GOT3 (cell line): ENCODE data around the gene KDM2B.
"Not testable (repeated sequence)": the region's sequence is repeated elsewhere in the genome, so short reads cannot be mapped to it uniquely, and the experiment has no call there.

ENCODE experiments used
- DNase-seq: peaks from one replicate; lab custom pipeline; 2025; ENCODE audit warnings: mixed read lengths; lab: John Stamatoyannopoulos, UW

Gene KDM2B

GRCh38 chr12:121503395-121503794 lies 77.4 kb downstream of the KDM2B start:
- no peak for DNase-seq

DNA sequence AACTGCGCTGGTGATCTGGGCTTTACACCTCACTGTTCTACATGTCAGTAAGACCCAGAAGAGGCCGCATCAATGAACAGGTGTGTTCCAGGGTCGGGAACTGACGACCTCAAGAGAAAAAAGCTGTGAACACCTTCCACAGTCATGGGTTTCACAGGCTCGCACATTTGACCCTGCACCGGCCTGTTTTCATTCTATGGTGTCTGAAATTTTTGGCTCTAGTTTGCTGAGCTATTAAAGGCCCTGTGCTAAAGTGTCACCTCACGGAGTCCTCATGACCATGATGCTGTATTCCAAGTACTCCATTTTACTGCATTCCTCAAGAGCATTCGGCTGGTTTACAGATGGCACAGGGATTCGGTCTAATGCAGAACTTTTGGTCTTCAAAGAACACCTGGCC lies 78.9 kb downstream of the KDM2B start:
- no peak for DNase-seq

GRCh38 chr12:121499929-121500793 lies 80.7 kb downstream of the KDM2B start:
- peak; percentile 9 for DNase-seq

GRCh38 chr12:121495746-121496145 lies 85.1 kb downstream of the KDM2B start:
- DNase-seq = no peak

- DNase-seq = no peak
These were observed 86.6 kb downstream of the KDM2B start for GRCh38 chr12:121494093-121494787.

DNA sequence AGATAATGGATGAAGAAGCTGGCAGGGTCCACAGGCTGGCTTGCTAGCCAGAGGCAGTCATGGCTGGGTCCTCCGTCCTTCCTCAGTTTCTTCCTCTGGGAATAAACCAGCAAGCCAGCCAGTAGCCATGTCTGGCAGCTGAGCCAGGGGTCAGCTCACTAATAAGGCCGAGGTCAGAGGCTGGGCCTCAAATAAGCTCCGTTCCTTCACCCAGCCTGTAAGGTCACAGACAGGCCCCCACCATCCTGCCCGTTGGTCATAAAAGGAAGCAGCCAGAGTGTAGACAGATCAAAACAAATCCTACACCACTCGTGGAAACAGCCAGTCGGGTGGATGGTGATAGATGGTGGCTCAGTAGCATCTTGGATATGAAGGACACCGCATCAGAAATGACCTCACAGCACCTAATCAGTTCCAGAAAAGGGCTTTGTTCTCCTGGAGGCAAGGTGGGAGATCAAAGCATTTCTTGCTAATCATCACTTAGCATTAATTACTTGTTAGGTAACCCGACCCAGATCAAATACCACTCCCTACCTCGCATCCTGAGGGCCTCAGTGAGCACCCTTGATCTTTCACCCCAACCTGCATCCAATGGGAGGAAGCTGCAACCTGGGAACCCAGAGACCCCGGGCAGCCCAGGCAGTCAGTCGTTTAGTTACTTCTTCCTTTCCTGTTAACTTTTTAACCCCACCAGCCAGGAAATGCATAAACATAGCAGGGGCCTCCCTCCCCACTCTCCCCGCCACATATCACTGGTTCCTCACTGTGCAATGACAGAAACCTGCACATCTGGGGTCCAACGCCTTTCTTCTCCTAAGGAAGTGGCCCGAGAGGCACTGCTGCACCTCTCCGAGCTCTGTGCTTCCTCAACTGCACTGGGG lies 90.2 kb downstream of the KDM2B start:
- no peak for DNase-seq

DNA sequence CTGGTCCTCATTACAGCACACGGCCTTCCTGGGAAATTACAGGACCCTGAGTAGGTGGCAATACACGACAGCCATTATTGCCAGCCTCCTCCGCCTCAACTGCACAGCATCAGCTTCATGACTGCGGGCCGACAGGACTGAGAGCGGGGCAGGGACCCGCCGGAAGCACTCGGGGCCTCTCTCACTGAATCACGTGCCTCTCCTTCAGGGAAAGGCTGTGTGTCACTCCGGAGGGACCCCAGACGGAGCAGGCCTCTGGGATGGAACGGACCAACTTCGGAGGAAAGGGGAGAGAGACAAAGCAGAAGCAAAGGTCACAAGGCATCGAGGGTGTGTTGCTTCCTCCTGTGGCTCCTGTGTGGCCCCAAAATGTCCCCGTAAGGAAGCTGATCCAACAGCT lies 90.9 kb downstream of the KDM2B start:
- DNase-seq = no peak

DNA sequence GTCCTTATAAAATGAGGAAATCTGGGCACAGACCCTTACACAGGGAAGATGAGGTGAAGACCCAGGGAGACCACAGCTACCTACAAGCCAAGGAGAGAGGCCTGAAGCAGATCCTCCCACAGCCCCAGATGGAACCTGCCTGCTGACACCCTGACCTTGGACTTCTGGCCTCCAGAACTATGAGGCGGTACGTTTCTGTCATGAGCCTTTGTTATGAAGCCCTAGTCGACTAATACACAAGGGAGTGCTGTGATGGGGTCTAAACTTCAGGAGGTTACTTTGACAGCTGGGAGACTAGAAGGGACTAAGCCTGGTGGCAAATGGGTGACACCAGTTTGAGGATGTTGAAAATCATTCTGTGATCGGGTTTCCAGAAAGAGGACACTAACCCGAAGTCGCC lies 95.9 kb downstream of the KDM2B start:
- no peak for DNase-seq

DNA sequence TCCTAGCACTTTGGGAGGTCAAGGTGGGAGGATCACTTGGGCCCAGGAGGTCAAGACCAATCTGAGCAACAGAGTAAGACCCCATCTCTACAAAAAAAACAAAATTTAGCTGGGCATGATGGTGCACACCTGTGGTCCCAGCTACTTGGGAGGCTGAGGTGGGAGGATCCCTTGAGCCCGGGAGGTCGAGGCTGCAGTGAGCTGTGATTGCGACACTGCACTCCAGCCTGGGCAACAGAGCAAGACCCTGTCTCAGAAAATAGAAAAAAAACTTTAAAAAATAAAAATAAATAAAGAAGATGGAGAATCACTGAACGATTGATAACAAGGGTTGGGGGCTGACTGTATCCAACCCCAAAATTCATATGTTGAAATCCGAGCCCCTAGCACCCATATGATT lies 96.3 kb downstream of the KDM2B start:
- DNase-seq = not testable (repeated sequence)

- no peak for DNase-seq
These were observed 96.9 kb downstream of the KDM2B start for GRCh38 chr12:121483949-121484348.

- DNase-seq = no peak
These were observed 104.3 kb downstream of the KDM2B start for GRCh38 chr12:121476477-121476876.

- no peak for DNase-seq
These were observed 105.5 kb downstream of the KDM2B start for GRCh38 chr12:121475279-121475678.

- DNase-seq = no peak
These were observed 108.5 kb downstream of the KDM2B start for GRCh38 chr12:121472150-121472905.

GRCh38 chr12:121470751-121471150 lies 110.1 kb downstream of the KDM2B start:
- no peak for DNase-seq

GRCh38 chr12:121468499-121468801 lies 112.4 kb downstream of the KDM2B start:
- no peak for DNase-seq

DNA sequence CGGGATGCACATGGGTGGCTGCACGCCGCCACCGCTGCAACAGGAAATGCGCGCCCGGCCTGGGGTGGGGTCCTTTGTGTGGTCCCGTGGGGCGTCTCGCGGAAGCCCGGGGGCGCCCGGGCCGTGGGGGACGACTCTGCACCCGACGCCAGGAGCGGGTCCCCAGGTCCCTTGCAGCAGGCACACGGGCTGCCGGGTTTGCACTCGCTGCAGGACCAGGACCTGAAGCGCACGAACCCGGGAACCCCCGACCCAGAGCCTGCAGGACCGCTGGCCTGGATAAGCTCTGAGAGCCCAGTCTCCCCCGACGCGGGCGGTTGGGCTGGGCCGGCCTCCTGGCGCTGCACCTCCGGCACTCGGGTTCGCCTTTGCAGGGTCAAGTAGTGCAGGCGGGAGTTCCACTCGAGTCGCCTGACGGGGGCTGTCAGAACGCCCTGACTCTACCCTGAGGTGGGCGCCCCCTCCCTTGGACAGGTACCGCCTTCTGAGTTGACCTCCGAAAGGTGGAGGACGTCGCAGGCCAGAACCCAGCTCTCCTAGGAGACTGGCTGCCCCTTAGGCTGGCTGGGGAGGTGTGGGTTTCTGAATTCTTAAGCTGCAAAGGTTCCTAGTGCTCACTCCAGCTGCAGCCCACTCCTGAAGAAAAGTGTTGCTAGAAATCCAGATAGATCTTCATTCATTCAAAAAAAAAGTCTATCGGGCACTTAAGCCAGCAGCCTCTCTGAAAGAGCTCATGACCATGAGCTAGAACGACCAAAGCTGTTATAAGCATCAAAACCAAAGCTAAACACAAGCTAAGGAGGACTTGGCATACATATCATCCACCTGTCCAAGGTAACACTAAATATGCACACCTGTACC lies 113.0 kb downstream of the KDM2B start:
- DNase-seq = peak; percentile 16

DNA sequence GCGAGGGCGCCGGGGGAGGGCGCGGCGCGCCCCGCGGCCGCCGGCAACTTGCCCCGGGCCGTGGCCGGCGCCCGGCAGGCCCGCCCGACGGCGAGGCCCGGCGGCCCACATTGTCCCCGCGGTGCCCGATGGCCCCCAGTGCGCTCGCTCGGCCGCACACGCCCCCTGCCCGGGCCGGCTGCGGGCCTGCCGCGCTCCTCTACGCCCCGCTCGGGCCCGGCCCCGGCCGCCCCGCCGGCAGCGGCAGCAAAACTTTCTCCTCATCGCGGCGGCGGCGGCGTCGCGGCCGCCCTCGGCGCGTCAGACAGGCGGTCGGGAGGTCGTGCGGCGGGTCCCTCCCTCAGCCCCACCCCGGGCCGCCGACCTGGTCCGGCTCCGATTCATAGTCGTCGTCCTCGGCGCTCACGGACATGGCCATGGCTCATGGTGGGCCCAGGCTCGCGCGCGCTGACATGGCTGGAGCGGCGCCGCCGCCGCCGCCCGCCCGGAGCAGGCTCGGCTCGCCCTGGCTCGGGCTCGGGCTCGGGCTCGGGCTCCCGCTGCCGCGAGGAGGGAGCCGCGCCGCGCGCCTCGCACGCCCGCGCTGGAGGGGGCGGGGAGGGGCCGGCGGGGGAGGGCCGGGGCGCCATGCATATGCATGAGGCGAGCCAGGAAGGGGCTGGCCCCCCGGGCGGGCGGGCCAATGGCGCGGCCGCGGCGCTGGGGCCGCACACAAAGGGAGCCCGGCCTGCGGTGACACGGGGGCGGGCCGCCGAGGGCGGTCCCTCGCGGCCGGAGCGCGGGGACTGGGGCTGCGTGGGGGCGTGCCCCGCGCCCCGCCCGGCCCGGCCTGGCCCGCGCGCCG lies 113.8 kb downstream of the KDM2B start:
- DNase-seq = peak; percentile 68

- DNase-seq = no peak
These were observed 114.7 kb downstream of the KDM2B start for GRCh38 chr12:121465921-121466793.

- no peak for DNase-seq
These were observed 116.5 kb downstream of the KDM2B start for GRCh38 chr12:121464331-121464730.
